Right atrium auricular region (tissue), 2 donors: Measurements from ENCODE around the gene DHRS3. TPM values are rescaled to one million over a fixed set of nuclear protein-coding genes. Genes with fewer than 3 reads are reported as not detected.

Experiments
- DNase-seq: peaks from one replicate; pipeline ENCODE4 v3.0.0-alpha.2; 2019; ENCODE audit warnings: low spot score
- H3K27ac ChIP-seq, 2 donors: fragments of 200-600 bp; sonication (generic); 1 replicate in 1 of 2; 2 replicates in 1 of 2; pipeline ENCODE4 v1.5.1; 2016 to 2019
- H3K27me3 ChIP-seq, 2 donors: fragments of 200-600 bp; sonication (generic); one replicate each; pipeline versions ENCODE4 v1.5.1 to v1.6.0; 2017 to 2019
- H3K36me3 ChIP-seq: fragments of 200-600 bp; sonication (generic); one replicate; pipeline ENCODE4 v1.5.1; 2016
- H3K4me1 ChIP-seq, 2 donors: fragments of 200-600 bp; sonication (generic); one replicate each; pipeline versions ENCODE4 v1.5.1 to v1.6.0; 2017 to 2019
- H3K4me3 ChIP-seq, 2 donors: fragments of 200-600 bp; sonication (generic); 1 replicate in 1 of 2; 2 replicates in 1 of 2; pipeline ENCODE4 v1.5.1; 2017 to 2019; ENCODE audit warnings: mild to moderate bottlenecking in 1 of 2, moderate library complexity in 1 of 2
- H3K9me3 ChIP-seq, 2 donors: fragments of 200-600 bp; sonication (generic); one replicate each; pipeline ENCODE4 v1.5.1; 2019
- total RNA-seq, 2 donors: library from RNA; depleted of rRNA; stranded (reverse); fragments of >200 nt; gene quantifications; one replicate each; pipeline ENCODE4 v1.1.0, GENCODE V29; 2016
- TF ChIP-seq, protein P1 (sequence below), 2 donors: fragments of 200-600 bp; sonication (generic); IDR thresholded peaks; one replicate each; pipeline ENCODE4 v1.5.1; 2019; ENCODE audit warnings: antibody characterized with exemption in 2 of 2

Gene DHRS3
- total RNA-seq, 2 donors from 2014 or later: 50.4 to 78.9 TPM

DNA sequence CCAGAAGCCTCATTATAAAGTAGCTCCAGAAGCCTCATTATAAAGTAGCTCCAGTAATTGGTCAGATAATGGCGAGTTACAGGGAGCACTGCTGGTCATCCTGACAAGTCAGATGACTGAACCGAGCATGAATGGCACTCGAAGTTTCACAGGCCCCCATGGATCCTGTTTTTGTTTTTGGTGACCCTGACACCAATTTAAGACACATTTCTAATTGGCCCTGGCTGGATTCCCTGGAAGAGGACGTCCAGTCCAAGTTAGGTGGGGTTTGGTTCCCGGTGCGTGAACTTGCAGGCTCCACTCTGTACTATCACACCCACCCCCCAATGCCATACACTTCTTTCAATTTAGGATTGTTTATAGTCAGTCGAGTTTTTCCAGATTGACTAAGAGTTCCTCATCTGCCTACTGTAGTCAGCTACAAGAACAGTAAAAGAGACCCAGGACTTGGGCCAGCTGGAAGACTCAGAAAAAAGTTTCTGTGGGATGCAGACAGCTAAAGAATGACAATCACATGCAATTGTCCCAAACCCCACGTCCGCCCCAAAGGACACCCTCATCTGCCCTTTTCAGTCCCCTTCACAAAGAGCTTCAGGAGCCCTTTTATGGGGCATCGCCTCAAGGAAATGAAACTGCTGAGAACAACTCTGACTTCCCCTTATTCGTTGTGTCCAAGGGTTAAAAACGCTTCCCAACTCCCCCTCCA is 2.7 kb downstream of the DHRS3 start:
- Histone ChIP-seq H3K27me3 (no peaks in the 10 kb centered on the region), H3K4me1 (peaks cover 0 to 48% of the 10 kb centered on the region in 2 donors), H3K36me3 (peaks cover 5% of the 10 kb centered on the region), H3K9me3 (no peaks in the 10 kb centered on the region), H3K4me3 (peak overlapping the region; percentile 75 to 76), H3K27ac (peak overlapping the region; percentile 96 to 97)
- no peak for DNase-seq
- TF ChIP-seq, protein P1, sequence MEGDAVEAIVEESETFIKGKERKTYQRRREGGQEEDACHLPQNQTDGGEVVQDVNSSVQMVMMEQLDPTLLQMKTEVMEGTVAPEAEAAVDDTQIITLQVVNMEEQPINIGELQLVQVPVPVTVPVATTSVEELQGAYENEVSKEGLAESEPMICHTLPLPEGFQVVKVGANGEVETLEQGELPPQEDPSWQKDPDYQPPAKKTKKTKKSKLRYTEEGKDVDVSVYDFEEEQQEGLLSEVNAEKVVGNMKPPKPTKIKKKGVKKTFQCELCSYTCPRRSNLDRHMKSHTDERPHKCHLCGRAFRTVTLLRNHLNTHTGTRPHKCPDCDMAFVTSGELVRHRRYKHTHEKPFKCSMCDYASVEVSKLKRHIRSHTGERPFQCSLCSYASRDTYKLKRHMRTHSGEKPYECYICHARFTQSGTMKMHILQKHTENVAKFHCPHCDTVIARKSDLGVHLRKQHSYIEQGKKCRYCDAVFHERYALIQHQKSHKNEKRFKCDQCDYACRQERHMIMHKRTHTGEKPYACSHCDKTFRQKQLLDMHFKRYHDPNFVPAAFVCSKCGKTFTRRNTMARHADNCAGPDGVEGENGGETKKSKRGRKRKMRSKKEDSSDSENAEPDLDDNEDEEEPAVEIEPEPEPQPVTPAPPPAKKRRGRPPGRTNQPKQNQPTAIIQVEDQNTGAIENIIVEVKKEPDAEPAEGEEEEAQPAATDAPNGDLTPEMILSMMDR (IDR thresholded peaks at IDR 0.05): no peak

DNA sequence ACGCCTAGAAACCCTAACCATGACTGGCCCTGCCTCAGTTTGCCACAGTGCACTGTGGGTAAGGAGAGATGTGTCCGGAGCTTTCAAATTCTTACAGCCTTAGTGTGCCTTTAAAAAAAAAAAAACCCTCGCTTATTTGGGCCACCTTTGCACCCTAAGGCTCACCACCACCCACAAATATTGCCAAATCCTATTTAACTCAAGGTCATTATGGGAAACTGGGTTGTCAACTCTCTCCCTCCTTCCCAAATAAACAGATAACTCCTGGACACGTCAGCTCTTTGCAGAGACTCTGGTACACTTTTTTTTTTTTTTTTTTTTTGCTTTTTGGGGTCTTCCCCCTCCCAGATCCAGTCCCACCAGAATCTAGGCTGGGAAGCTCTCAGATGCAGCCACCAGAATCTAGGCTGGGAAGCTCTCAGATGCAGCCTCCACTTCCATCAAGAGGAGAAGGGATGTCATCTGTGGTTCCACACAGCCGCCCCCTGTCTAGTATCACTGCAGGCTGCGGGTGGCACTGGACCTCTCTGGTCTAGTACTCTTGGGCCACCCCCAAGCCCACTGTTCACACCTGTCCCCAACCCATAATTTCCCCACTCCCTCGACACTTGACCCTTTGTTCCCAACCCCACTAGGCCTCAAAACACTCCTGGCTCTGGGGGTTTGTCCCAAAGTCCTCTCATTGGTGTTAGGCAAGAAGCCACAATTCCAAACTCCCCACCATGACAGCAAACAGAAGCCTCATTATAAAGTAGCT is 3.4 kb downstream of the DHRS3 start:
- peak overlapping the region; percentile 75 to 76 for H3K4me3 ChIP-seq
- no peaks in the 10 kb centered on the region for H3K9me3 ChIP-seq
- peaks cover 0 to 44% of the 10 kb centered on the region in 2 donors for H3K4me1 ChIP-seq
- H3K27me3 ChIP-seq: no peaks in the 10 kb centered on the region
- DNase-seq: no peak
- TF ChIP-seq, protein P1 (IDR thresholded peaks at IDR 0.05): no peak
- H3K36me3 ChIP-seq: peaks cover 5% of the 10 kb centered on the region
- H3K27ac ChIP-seq: peak overlapping the region; percentile 96 to 97

DNA sequence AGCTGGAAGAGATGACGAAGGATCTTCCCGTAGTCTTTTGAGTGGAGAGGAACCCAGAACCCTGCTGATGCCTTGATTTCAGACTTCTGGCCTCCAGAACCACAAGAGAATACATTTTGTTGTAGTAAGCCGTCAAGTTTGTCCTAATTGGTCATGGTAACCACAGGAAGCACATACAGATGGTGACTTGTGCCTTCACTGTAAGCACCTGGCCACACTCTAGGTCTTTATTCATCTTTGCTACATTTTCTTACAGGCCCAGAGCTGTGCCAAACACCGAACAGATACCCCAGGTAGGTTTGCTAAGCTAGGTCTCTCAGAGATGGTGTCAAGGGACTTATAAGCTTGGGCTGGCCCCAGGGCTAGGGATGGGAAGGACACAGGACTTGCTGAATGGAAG is 4.8 kb downstream of the DHRS3 start:
- TF ChIP-seq, protein P1 (IDR thresholded peaks at IDR 0.05): no peak
- no peak for DNase-seq
- no peak overlapping the region for H3K4me3 ChIP-seq
- H3K27me3 ChIP-seq: no peaks in the 10 kb centered on the region
- H3K36me3 ChIP-seq: peaks cover 5% of the 10 kb centered on the region
- peak overlapping the region in 1 of 2 donors; percentile 97 for H3K27ac ChIP-seq
- H3K4me1 ChIP-seq: peaks cover 0 to 34% of the 10 kb centered on the region in 2 donors
- H3K9me3 ChIP-seq: no peaks in the 10 kb centered on the region

DNA sequence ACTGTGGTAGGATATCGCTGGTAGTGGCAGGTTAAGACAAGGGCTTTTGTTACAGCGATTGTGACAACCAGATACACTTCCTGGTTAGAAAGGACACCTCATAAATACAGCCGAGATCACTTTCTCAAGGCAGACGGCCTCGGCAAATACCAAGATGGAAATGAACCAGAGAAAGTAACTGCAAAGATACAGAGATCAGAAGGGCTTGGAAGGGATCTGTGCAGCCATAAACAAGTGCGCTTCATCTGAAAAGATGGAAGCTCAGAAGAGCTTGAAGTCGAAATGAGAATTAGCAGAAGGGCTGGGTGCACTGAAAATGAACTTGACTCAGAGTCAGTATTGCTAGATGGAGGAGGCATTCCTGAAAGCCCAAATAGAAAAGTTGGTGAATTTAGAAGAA is 7.1 kb downstream of the DHRS3 start:
- no peaks in the 10 kb centered on the region for H3K9me3 ChIP-seq
- H3K36me3 ChIP-seq: peaks cover 5% of the 10 kb centered on the region
- no peak overlapping the region for H3K4me3 ChIP-seq
- H3K4me1 ChIP-seq: peaks cover 0 to 33% of the 10 kb centered on the region in 2 donors
- TF ChIP-seq, protein P1 (IDR thresholded peaks at IDR 0.05): no peak
- no peaks in the 10 kb centered on the region for H3K27me3 ChIP-seq
- no peak for DNase-seq
- H3K27ac ChIP-seq: no peak overlapping the region

DNA sequence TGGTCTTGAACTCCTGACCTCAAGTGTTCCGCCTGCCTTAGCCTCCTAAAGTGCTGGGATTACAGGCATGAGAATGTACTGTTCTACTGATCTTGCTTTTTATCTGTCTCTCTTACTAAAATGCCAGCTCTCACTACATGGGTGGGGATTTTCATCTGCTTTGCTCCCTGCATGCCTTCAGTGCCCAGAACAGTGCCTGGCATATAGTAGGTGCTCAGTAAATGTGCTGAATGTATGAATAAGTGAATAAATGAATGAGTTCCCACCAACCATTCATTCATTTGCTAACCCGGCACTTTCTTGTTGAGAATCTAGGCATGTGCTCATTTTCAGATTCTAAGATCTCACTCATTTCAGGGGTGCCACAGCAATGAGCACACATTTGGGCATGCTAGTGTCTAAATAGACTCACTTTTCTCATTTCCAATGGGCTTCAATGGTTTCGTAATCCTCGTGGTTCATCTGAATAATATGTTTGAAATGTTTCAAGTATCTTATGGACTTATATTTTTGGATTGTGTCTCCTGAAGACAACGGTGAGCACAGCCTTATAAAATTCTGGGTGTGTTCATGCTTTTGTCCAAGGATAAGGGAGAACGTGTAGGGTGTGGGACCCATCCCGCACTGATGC is 7.6 kb downstream of the DHRS3 start:
- peaks cover 5% of the 10 kb centered on the region for H3K36me3 ChIP-seq
- no peak for DNase-seq

More for the DNA sequence above, 7.6 kb downstream of the DHRS3 start:
- H3K9me3 ChIP-seq: no peaks in the 10 kb centered on the region
- TF ChIP-seq, protein P1 (IDR thresholded peaks at IDR 0.05): no peak
- H3K27ac ChIP-seq: no peak overlapping the region
- peaks cover 0 to 29% of the 10 kb centered on the region in 2 donors for H3K4me1 ChIP-seq
- H3K27me3 ChIP-seq: no peaks in the 10 kb centered on the region
- no peak overlapping the region for H3K4me3 ChIP-seq
